Cardiac fibroblast (primary cell): ENCODE measurements around the gene CCDC169.
A peak's percentile ranks its signal among the peaks of the same experiment; 100 is the strongest.

Source experiments
- DNase-seq, 2 donors: peaks; one replicate each; pipeline versions ENCODE4 v3.0.0 to v3.0.0-alpha.2; 2010; ENCODE audit warnings: low read depth in 2 of 2
- H3K4me3 ChIP-seq, 2 donors: replicated peaks in 1 of 2; 1 replicate in 1 of 2; 2 replicates in 1 of 2; pipeline ENCODE4 v1.5.1; 2011; ENCODE audit warnings: low read depth in 2 of 2, low read length in 2 of 2, mild to moderate bottlenecking in 2 of 2, moderate library complexity in 1 of 2
- CTCF ChIP-seq: IDR thresholded peaks from one replicate; pipeline ENCODE4 v1.5.1; 2011; ENCODE audit warnings: low read depth, mild to moderate bottlenecking, low read length, inconsistent platforms

Gene CCDC169

GRCh38 chr13:36212789-36213188, 84.8 kb downstream of the CCDC169 start:
- no peak for TF ChIP-seq CTCF
- DNase-seq: no peak
- no peak overlapping the region for H3K4me3 ChIP-seq

DNA sequence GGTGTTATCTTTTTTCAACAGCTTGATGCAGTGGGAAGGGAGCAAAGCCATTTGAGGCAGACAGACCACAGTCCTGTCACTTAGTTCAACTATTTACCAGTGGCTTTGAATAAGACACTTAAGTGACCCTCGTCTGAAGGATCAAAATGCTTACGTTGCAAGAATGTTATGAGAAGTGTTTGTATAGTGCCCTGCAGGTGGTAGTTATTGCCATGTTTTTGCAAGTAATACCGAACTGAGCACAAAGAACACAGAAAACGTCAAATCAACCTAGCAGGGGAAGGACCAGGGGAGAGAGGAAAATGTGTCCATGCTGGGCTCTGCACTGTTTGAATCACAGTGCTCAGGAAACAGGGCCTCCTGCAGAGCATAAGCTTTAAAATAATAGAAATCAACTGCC, 86.0 kb downstream of the CCDC169 start:
- DNase-seq: no peak
- TF ChIP-seq CTCF: no peak

DNA sequence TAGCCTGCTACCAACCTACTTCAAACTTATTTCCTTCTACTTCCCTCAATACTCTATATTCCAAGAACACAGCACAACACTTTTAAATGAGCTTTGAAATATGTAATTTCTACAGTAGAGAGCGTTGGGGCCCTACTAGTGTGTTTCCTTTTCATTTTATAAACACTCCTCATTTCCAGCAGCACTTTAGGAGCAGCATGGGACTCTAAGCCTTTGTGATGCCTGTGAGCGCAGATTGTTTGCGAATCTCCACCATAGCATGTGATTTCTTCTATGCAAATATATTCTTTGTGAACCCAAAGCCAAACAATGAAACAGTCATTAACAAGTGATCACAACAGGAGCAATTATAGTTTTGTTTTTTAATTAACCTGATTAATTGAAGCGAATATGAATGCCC, 86.9 kb downstream of the CCDC169 start:
- DNase-seq: no peak
- no peak overlapping the region for H3K4me3 ChIP-seq
- no peak for TF ChIP-seq CTCF

More for the DNA sequence above, 86.0 kb downstream of the CCDC169 start:
- H3K4me3 ChIP-seq: no peak overlapping the region

- TF ChIP-seq CTCF: no peak
- peak in 1 of 2 donors; percentile 17 for DNase-seq
- H3K4me3 ChIP-seq: no peak overlapping the region
Measured at GRCh38 chr13:36207672-36208071, 89.9 kb downstream of the CCDC169 start.

DNA sequence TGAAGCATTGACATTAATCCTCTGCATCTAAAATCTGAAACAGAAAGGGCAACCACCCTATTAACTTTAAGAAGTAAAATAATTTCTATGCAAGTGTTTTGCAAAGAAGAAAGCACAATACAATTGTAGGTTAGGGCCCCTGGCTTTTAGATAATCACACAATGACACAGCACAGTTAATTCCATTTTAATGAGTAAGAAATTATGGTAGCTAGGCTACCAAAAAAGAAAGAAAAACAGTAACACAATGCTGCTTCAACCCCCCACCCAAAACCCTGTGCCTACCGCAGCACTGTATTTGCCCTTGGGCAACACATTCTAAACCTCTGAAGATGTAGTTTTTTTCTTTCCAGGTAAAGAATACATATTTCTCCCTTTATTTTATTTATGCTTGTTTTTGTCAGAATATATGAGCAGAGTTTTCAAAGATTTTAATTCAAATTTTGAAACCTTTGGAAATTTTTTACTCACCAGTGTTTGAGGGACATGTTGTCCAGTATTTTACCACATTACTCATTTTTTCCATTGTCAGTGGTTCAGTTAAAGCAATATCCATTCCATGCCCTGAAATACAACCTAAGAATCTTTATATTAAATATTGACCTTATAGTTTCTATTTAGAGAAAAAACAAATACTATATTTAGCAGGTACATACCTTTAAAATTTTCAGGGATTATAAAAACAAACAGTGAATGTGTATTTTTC, 104.3 kb downstream of the CCDC169 start:
- no peak overlapping the region for H3K4me3 ChIP-seq
- no peak for TF ChIP-seq CTCF
- DNase-seq: peak; percentile 39 to 70

DNA sequence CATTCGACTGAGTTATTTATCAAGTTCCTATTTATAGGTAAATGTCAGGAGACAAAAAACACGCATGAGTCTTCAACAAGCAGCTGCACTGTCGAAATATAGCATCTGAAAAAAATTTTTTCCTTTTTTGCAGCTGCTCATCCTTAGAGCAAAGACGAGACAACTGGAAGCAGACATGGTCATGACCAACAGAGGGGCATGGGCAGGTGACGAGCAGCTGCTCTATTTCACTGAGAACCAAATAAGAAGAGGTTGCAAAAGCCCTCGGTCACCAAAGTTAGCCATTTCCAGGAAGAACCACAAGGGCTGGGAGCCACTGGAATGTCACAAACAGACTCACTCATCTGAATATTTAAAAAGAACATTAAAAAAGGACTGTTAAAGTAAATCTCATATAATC, 105.4 kb downstream of the CCDC169 start:
- no peak for TF ChIP-seq CTCF
- peak; percentile 4 to 23 for DNase-seq
- no peak overlapping the region for H3K4me3 ChIP-seq

DNA sequence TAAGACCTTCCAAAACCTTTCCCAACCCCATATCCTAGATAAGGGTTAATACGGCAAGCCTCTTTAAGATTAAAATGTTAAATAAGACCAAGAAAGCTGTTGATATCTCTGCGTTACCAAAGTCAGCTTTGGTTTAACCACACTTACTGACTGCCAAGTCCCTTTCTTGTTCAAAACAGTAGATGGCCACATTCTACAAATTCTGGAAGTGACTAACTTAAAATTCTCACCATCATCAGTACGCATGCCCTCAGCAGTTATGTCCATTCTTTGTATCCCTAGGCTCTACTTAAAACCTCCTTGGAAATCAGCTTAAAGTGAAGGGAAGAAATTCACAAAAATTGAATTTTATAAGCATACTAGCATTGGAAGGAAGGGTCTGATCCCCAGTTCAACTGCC, 106.8 kb downstream of the CCDC169 start:
- H3K4me3 ChIP-seq: no peak overlapping the region
- DNase-seq: peak; percentile 10 to 31
- no peak for TF ChIP-seq CTCF
